Heart left ventricle (tissue), 16 donors: Measurements from ENCODE around the gene MTG1. TPM values are rescaled to one million over a fixed set of nuclear protein-coding genes. Genes with fewer than 3 reads are reported as not detected.
"Not testable (repeated sequence)": the region's sequence is repeated elsewhere in the genome, so short reads cannot be mapped to it uniquely, and the experiment has no call there.

Experiments
- ATAC-seq, 4 donors: fragments of 200-7000 bp; cut with Tn5 transposase; one replicate each; pipeline ENCODE4 v1.9.1; 2020 to 2022; ENCODE audit warnings: moderate library complexity in 4 of 4, mild to moderate bottlenecking in 3 of 4, moderate number of reproducible peaks in 1 of 4
- DNase-seq, 5 donors: peaks; one replicate each; pipeline ENCODE4 v3.0.0-alpha.2; 2020
- H3K27ac ChIP-seq, 12 donors: fragments of 200-600 bp; sonication (generic) in 4 of 12; one replicate each; pipeline versions ENCODE4 v1.5.0 to v1.8.0; 2016 to 2022; ENCODE audit warnings: mild to moderate bottlenecking in 2 of 12
- H3K27me3 ChIP-seq, 9 donors: fragments of 200-600 bp; sonication (generic) in 2 of 9; one replicate each; pipeline versions ENCODE4 v1.5.1 to v1.8.0; 2016 to 2022; ENCODE audit warnings: mild to moderate bottlenecking in 3 of 9
- H3K36me3 ChIP-seq, 9 donors: fragments of 200-600 bp; sonication (generic) in 2 of 9; one replicate each; pipeline versions ENCODE4 v1.5.0 to v1.8.0; 2018 to 2022; ENCODE audit warnings: mild to moderate bottlenecking in 2 of 9
- H3K4me1 ChIP-seq, 12 donors: fragments of 200-600 bp; sonication (generic) in 4 of 12; one replicate each; pipeline versions ENCODE4 v1.5.0 to v1.8.0; 2016 to 2022; ENCODE audit warnings: mild to moderate bottlenecking in 3 of 12
- H3K4me3 ChIP-seq, 12 donors: fragments of 200-600 bp; sonication (generic) in 4 of 12; one replicate each; pipeline versions ENCODE4 v1.5.0 to v1.8.0; 2017 to 2022; ENCODE audit warnings: mild to moderate bottlenecking in 9 of 12, moderate library complexity in 4 of 12
- H3K9me3 ChIP-seq, 12 donors: fragments of 200-600 bp; sonication (generic) in 4 of 12; one replicate each; pipeline versions ENCODE4 v1.5.0 to v1.8.0; 2016 to 2022; ENCODE audit warnings: mild to moderate bottlenecking in 1 of 12
- CTCF ChIP-seq, 12 donors: fragments of 200-600 bp; sonication (generic) in 4 of 12; IDR thresholded peaks; one replicate each; pipeline versions ENCODE4 v1.5.0 to v1.8.0; 2018 to 2022; ENCODE audit warnings: antibody characterized with exemption in 12 of 12, mild to moderate bottlenecking in 5 of 12
- POLR2A ChIP-seq, 2 donors: fragments of 450-650 bp; IDR thresholded peaks; one replicate each; pipeline ENCODE4 v1.6.1; 2017; ENCODE audit warnings: antibody characterized with exemption in 2 of 2, mild to moderate bottlenecking in 2 of 2, moderate library complexity in 2 of 2
- WGBS, 4 donors: extraction: QIAGEN DNeasy Blood & Tissue Kit in 2 of 4; methylation state at CpG; one replicate each; pipeline versions ENCODE4 v1.1.5 to v1.1.7; 2013 to 2018; 5-methylcytosine and 5-hydroxymethylcytosine counted together
- intact Hi-C, 10 donors: fragments of 100-400 bp; cut with DNase I; formaldehyde crosslinking; loops; one replicate each; pipeline versions ENCODE4 v1.11.1 to v1.14.2; 2022
- polyA plus RNA-seq, 2 donors: library from polyadenylated mRNA; stranded (reverse); fragments of 200-250 nt; gene quantifications; one replicate each; pipeline ENCODE4 v1.2.3, GENCODE V29; 2013
- total RNA-seq, 9 donors: library from RNA; depleted of rRNA in 2 of 9; stranded (reverse); fragments of >200 nt in 2 of 9; fragmentation: NEBNext Ultra II Directional in 3 of 9; extraction: Animal tissue kit (Norgen Biotek cat#: 25700) in 3 of 9; gene quantifications; one replicate each; pipeline versions ENCODE4 v1.1.0 to v1.2.4, GENCODE V29; 2016 to 2023
- donor health status: ischemic (EF 13 %, LVEDD 7.1; RV severe dilation, severe dysfunction).
- donor health status: healthy with polysubstance abuse.
- donor health status: DM: no; HTN: yes; CAD: no.
- donor health status: DM: no; HTN: no; CAD: no.
- donor health status: ischemic (EF 25% LVEDD 6.9; RV normal size, moderate dysfunction).
- donor health status: ischemic (EF 25% LVEDD 5.7; RV mildly dilated, moderate dysfunction).
- donor health status: healthy.
- donor health status: DM: yes; HTN: yes; CAD: no.
- donor health status: ischemic (EF 35%, LVEDD 5.7; RV mildly dilated, moderate dysfunction).
- donor health status: nonischemic (EF 11% LVEDD 7.7; RV severe dilation, severe dysfunction).
- donor health status: DM: yes; HTN: yes; CAD: no.
- donor health status: PGD.
- donor health status: ischemic (EF 29% LVEDD 5.4; RV normal size, mild dysfunction).
- donor health status: nonischemic (EF 23%, LVEDD 6.1; RV moderate dilation, normal function).

MTG1 gene
- total and polyA plus RNA-seq, 11 donors: 11.6 to 34.2 (median 22.6) TPM

GRCh38 chr10:133465950-133466474 lies 72.1 kb downstream of the MTG1 start:
- peaks cover 0 to 8% (median 0%) of the 10 kb centered on the region in 12 donors for H3K9me3 ChIP-seq
- TF ChIP-seq CTCF (IDR thresholded peaks at IDR 0.05): no peak
- no peak for TF ChIP-seq POLR2A (IDR thresholded peaks at IDR 0.05)
- no peaks in the 10 kb centered on the region for H3K4me1 ChIP-seq
- no peak for DNase-seq
- no peak overlapping the region for H3K27ac ChIP-seq
- no peak overlapping the region for H3K4me3 ChIP-seq
- WGBS, 4 donors: 83 to 95% (median 87%) methylated on average over 6 to 7 of the region's 7 CpGs
- ATAC-seq: no peak
- intact Hi-C loops: no loop called here
- peaks cover 0 to 16% (median 0%) of the 10 kb centered on the region in 9 donors for H3K27me3 ChIP-seq
- peaks cover 0 to 3% (median 0%) of the 10 kb centered on the region in 9 donors for H3K36me3 ChIP-seq

GRCh38 chr10:133466683-133467275 lies 72.8 kb downstream of the MTG1 start:
- Histone ChIP-seq H3K27me3 (peaks cover 0 to 16% (median 0%) of the 10 kb centered on the region in 9 donors), H3K4me3 (no peak overlapping the region), H3K4me1 (no peaks in the 10 kb centered on the region), H3K9me3 (peaks cover 0 to 8% (median 0%) of the 10 kb centered on the region in 12 donors), H3K27ac (no peak overlapping the region), H3K36me3 (peaks cover 0 to 3% (median 0%) of the 10 kb centered on the region in 9 donors)
- ATAC-seq: no peak
- intact Hi-C loops: no loop called here
- 90 to 95% (median 92%) methylated on average over 5 to 7 of the region's 7 CpGs for WGBS, 4 donors
- no peak for TF ChIP-seq POLR2A (IDR thresholded peaks at IDR 0.05)
- no peak for DNase-seq

GRCh38 chr10:133467286-133467911 lies 73.4 kb downstream of the MTG1 start:
- TF ChIP-seq CTCF (IDR thresholded peaks at IDR 0.05): no peak
- no peak for TF ChIP-seq POLR2A (IDR thresholded peaks at IDR 0.05)
- no peak for DNase-seq
- WGBS, 4 donors: 87 to 96% (median 89%) methylated on average over 15 to 17 of the region's 17 CpGs

GRCh38 chr10:133469205-133469604 lies 75.2 kb downstream of the MTG1 start:
- DNase-seq, H3K36me3 ChIP-seq, H3K9me3 ChIP-seq, H3K4me3 ChIP-seq, intact Hi-C loops, H3K27ac ChIP-seq, H3K4me1 ChIP-seq, ATAC-seq: not testable (repeated sequence)
- peaks cover 0 to 14% (median 0%) of the 10 kb centered on the region in 9 donors for H3K27me3 ChIP-seq
- WGBS, 4 donors: 70 to 84% (median 76%) methylated on average over 3 of the region's 3 CpGs

More at GRCh38 chr10:133467286-133467911, 73.4 kb downstream of the MTG1 start:
- peaks cover 0 to 16% (median 0%) of the 10 kb centered on the region in 9 donors for H3K27me3 ChIP-seq
- ATAC-seq: no peak
- peaks cover 0 to 8% (median 0%) of the 10 kb centered on the region in 12 donors for H3K9me3 ChIP-seq
- H3K4me3 ChIP-seq: no peak overlapping the region
- H3K36me3 ChIP-seq: peaks cover 0 to 3% (median 0%) of the 10 kb centered on the region in 9 donors
- no peaks in the 10 kb centered on the region for H3K4me1 ChIP-seq
- no peak overlapping the region for H3K27ac ChIP-seq
- intact Hi-C loops: no loop called here
